IPS-20b (cell line): ENCODE results near the gene TNS1.

Experiments
- H3K27ac ChIP-seq: one replicate; pipeline ENCODE4 v1.5.1; 2013; ENCODE audit warnings: low read length
- H3K27me3 ChIP-seq: 2 replicates; pipeline ENCODE4 v1.6.1; 2013; ENCODE audit warnings: mild to moderate bottlenecking, low read length, inconsistent platforms; ENCODE audit not compliant: insufficient read depth
- H3K36me3 ChIP-seq: 2 replicates; pipeline ENCODE4 v1.6.1; 2013; ENCODE audit warnings: low read depth, mild to moderate bottlenecking, inconsistent platforms, low read length, moderate library complexity; ENCODE audit not compliant: insufficient read depth
- H3K4me1 ChIP-seq: 2 replicates; pipeline ENCODE4 v1.6.1; 2013; ENCODE audit warnings: mild to moderate bottlenecking, control low read depth, inconsistent platforms, low read length, moderate library complexity; ENCODE audit not compliant: insufficient read depth
- H3K4me3 ChIP-seq: 2 replicates; pipeline ENCODE4 v1.5.1; 2013; ENCODE audit warnings: mild to moderate bottlenecking, low read length, inconsistent platforms
- H3K9ac ChIP-seq: 2 replicates; pipeline ENCODE4 v1.6.1; 2013; ENCODE audit warnings: low read depth, mild to moderate bottlenecking, inconsistent platforms, low read length, moderate library complexity
- H3K9me3 ChIP-seq: 2 replicates; pipeline ENCODE4 v1.6.1; 2013; ENCODE audit warnings: mild to moderate bottlenecking, low read depth, low read length, inconsistent platforms; ENCODE audit not compliant: insufficient read depth

TNS1 gene

GRCh38 chr2:217951521-217952247, 51.1 kb downstream of the TNS1 start:
- Histone ChIP-seq H3K4me3 (no peak overlapping the region), H3K9ac (no peak overlapping the region), H3K27ac (no peak overlapping the region), H3K27me3 (no peaks in the 10 kb centered on the region), H3K4me1 (peaks cover 8% of the 10 kb centered on the region; the same call in 1 of the 2 replicates), H3K9me3 (no peaks in the 10 kb centered on the region), H3K36me3 (no peaks in the 10 kb centered on the region)

- Histone ChIP-seq H3K27me3 (no peaks in the 10 kb centered on the region), H3K4me1 (peaks cover 8% of the 10 kb centered on the region; the same call in 1 of the 2 replicates)
These were observed 51.7 kb downstream of the TNS1 start for GRCh38 chr2:217951091-217951490.

GRCh38 chr2:217950401-217950871, 52.4 kb downstream of the TNS1 start:
- Histone ChIP-seq H3K4me1 (peaks cover 8% of the 10 kb centered on the region; the same call in 1 of the 2 replicates), H3K9ac (no peak overlapping the region), H3K4me3 (no peak overlapping the region), H3K27me3 (no peaks in the 10 kb centered on the region), H3K9me3 (no peaks in the 10 kb centered on the region), H3K27ac (no peak overlapping the region), H3K36me3 (no peaks in the 10 kb centered on the region)

More at GRCh38 chr2:217951091-217951490, 51.7 kb downstream of the TNS1 start:
- no peak overlapping the region for H3K9ac ChIP-seq
- H3K4me3 ChIP-seq: no peak overlapping the region
- no peak overlapping the region for H3K27ac ChIP-seq
- no peaks in the 10 kb centered on the region for H3K9me3 ChIP-seq
- H3K36me3 ChIP-seq: no peaks in the 10 kb centered on the region

- Histone ChIP-seq H3K4me1 (peaks cover 8% of the 10 kb centered on the region; the same call in 1 of the 2 replicates), H3K27me3 (no peaks in the 10 kb centered on the region), H3K36me3 (no peaks in the 10 kb centered on the region)
These were observed 53.3 kb downstream of the TNS1 start for GRCh38 chr2:217949447-217949846.

GRCh38 chr2:217948897-217949296, 53.9 kb downstream of the TNS1 start:
- no peak overlapping the region for H3K4me3 ChIP-seq
- peaks cover 13% of the 10 kb centered on the region; the same call in 1 of the 2 replicates for H3K4me1 ChIP-seq
- H3K9ac ChIP-seq: no peak overlapping the region
- no peaks in the 10 kb centered on the region for H3K9me3 ChIP-seq
- H3K36me3 ChIP-seq: no peaks in the 10 kb centered on the region
- H3K27ac ChIP-seq: no peak overlapping the region
- no peaks in the 10 kb centered on the region for H3K27me3 ChIP-seq

More at GRCh38 chr2:217949447-217949846, 53.3 kb downstream of the TNS1 start:
- no peak overlapping the region for H3K27ac ChIP-seq
- H3K9me3 ChIP-seq: no peaks in the 10 kb centered on the region
- H3K9ac ChIP-seq: no peak overlapping the region
- H3K4me3 ChIP-seq: no peak overlapping the region

- Histone ChIP-seq H3K27me3 (no peaks in the 10 kb centered on the region), H3K9ac (no peak overlapping the region), H3K27ac (no peak overlapping the region), H3K4me3 (no peak overlapping the region), H3K4me1 (peaks cover 17% of the 10 kb centered on the region), H3K36me3 (no peaks in the 10 kb centered on the region), H3K9me3 (no peaks in the 10 kb centered on the region)
These were observed 54.4 kb downstream of the TNS1 start for GRCh38 chr2:217948351-217948791.

GRCh38 chr2:217947383-217948350, 55.1 kb downstream of the TNS1 start:
- Histone ChIP-seq H3K27ac (no peak overlapping the region), H3K4me3 (no peak overlapping the region), H3K36me3 (no peaks in the 10 kb centered on the region), H3K9me3 (no peaks in the 10 kb centered on the region), H3K9ac (no peak overlapping the region), H3K27me3 (no peaks in the 10 kb centered on the region), H3K4me1 (peaks cover 17% of the 10 kb centered on the region)

- Histone ChIP-seq H3K27me3 (no peaks in the 10 kb centered on the region), H3K9ac (no peak overlapping the region), H3K4me1 (peaks cover 16% of the 10 kb centered on the region), H3K9me3 (no peaks in the 10 kb centered on the region), H3K27ac (no peak overlapping the region), H3K36me3 (no peaks in the 10 kb centered on the region), H3K4me3 (no peak overlapping the region)
These were observed 56.7 kb downstream of the TNS1 start for GRCh38 chr2:217946051-217946450.

GRCh38 chr2:217945530-217945929, 57.3 kb downstream of the TNS1 start:
- H3K9me3 ChIP-seq: no peaks in the 10 kb centered on the region
- H3K4me3 ChIP-seq: no peak overlapping the region
- no peak overlapping the region for H3K27ac ChIP-seq
- no peak overlapping the region for H3K9ac ChIP-seq
- no peaks in the 10 kb centered on the region for H3K27me3 ChIP-seq
- H3K36me3 ChIP-seq: no peaks in the 10 kb centered on the region
- peaks cover 13% of the 10 kb centered on the region for H3K4me1 ChIP-seq

- Histone ChIP-seq H3K4me1 (peaks cover 13% of the 10 kb centered on the region), H3K36me3 (no peaks in the 10 kb centered on the region), H3K27me3 (no peaks in the 10 kb centered on the region)
These were observed 57.9 kb downstream of the TNS1 start for GRCh38 chr2:217944923-217945322.

GRCh38 chr2:217944366-217944765, 58.4 kb downstream of the TNS1 start:
- Histone ChIP-seq H3K27ac (no peak overlapping the region), H3K9ac (no peak overlapping the region), H3K36me3 (no peaks in the 10 kb centered on the region), H3K27me3 (no peaks in the 10 kb centered on the region), H3K4me3 (no peak overlapping the region; the same call in 1 of the 2 replicates), H3K4me1 (peaks cover 13% of the 10 kb centered on the region), H3K9me3 (no peaks in the 10 kb centered on the region)

More at GRCh38 chr2:217944923-217945322, 57.9 kb downstream of the TNS1 start:
- no peaks in the 10 kb centered on the region for H3K9me3 ChIP-seq
- no peak overlapping the region for H3K4me3 ChIP-seq
- no peak overlapping the region for H3K9ac ChIP-seq
- no peak overlapping the region for H3K27ac ChIP-seq
